Ovary (tissue), 3 donors: ENCODE data around the gene RAB6B.

Experiments used
- CTCF ChIP-seq, 3 donors: fragments of 450-650 bp in 2 of 3; fragments of 200-600 bp in 1 of 3; IDR thresholded peaks; one replicate each; pipeline versions ENCODE4 v1.5.1 to v1.8.0; 2016 to 2022; ENCODE audit warnings: antibody characterized with exemption in 3 of 3, mild to moderate bottlenecking in 1 of 3
- EP300 ChIP-seq: sonication (generic); formaldehyde crosslinking; IDR thresholded peaks from one replicate; pipeline ENCODE4 v1.6.1; 2017; ENCODE audit warnings: antibody characterized with exemption
- POLR2A ChIP-seq: fragments of 450-650 bp; IDR thresholded peaks from one replicate; pipeline ENCODE4 v1.6.1; 2017; ENCODE audit warnings: antibody characterized with exemption, mild to moderate bottlenecking, moderate library complexity
- donor health status: DM: no; HTN: no; CAD: no.

- TF ChIP-seq CTCF (IDR thresholded peaks at IDR 0.05) (no peak), POLR2A (no peak), EP300 (no peak)
Observed at GRCh38 chr3:133880886-133881455, 14.7 kb downstream of the RAB6B start.
